GM11168 (cell line): ENCODE data around the gene LRRC43.

Source experiments
- in situ Hi-C: fragments of 300-500 bp; cut with MboI; formaldehyde crosslinking; loops from one replicate; pipeline ENCODE4 v1.12.0; 2022; ENCODE audit warnings: low sequenced_read_pairs; ENCODE audit not compliant: unreplicated experiment

Gene LRRC43

DNA sequence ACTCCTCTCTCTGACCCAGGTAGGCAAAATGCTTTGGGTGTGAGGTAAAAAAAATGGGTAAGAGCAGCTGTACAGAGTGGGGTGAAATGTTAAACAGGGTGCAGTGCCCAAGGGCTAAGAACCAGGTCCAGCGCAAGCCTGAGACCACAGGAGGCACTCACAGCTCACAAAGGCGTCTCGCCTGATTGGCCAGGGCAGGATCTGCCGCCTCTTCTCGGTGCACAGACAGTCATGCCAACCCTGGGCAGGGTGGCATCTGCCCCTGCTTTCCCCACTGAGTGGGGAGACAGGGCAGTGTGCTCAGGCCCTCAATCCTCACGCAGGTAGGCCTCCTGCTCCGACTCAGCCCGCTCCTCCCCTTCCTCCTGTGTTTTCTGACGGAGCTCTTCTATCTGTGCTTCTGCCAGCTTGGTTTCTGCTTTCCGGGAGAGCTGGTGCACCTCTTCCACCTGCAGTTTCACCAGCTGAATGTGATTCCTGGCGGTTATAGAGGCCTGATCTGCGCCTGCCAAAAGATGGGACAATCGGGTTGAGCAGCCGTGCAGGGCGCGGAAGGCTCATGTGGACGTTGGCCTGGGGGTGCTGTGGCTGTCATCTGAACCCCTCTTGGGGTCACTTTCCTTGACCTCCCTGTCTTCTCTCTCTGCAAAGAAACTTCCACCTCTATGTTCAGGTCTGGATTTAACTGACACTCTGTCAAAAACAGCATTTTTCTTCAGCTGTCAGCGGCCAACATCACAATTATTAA is 25.3 kb downstream of the LRRC43 start:
- in situ Hi-C loops: no loop called here

DNA sequence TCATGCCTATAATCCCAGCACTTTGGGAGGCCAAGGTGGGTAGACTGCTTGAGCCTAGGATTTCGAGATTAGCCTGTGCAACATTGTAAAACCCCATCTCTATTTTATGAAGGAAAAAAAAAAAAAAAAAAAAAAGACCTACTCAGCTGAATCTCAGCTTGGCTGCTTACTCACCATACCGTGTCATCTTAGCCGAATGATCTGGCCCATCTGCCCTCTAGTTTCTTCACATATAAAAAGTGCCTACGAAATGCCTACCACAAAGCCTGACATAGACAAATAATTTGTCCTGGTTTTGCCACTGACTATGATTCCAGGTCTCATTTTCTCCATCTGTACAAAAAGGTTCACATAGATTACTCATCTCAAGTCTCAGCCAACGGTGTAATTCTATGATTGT is 32.8 kb downstream of the LRRC43 start:
- in situ Hi-C loops: no loop called here

DNA sequence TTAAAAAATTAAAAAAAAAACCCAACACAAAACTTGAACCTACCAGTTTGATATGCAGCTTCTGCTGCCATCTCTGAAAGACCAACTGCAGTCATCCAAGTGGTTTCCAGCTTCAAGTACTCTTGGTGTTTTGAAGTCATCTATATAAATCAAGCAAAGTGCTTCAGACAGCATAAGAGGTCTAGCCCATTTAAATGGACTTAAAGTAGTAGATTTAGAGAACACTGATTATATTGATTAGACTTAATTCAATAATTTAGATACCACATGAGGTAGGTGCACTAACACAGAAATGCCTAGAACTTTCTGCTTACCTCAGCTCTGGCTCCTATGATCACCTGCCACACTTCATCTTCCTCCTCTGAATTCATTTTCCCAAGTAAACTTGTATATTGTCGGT is 33.5 kb downstream of the LRRC43 start:
- in situ Hi-C loops: no loop called here

DNA sequence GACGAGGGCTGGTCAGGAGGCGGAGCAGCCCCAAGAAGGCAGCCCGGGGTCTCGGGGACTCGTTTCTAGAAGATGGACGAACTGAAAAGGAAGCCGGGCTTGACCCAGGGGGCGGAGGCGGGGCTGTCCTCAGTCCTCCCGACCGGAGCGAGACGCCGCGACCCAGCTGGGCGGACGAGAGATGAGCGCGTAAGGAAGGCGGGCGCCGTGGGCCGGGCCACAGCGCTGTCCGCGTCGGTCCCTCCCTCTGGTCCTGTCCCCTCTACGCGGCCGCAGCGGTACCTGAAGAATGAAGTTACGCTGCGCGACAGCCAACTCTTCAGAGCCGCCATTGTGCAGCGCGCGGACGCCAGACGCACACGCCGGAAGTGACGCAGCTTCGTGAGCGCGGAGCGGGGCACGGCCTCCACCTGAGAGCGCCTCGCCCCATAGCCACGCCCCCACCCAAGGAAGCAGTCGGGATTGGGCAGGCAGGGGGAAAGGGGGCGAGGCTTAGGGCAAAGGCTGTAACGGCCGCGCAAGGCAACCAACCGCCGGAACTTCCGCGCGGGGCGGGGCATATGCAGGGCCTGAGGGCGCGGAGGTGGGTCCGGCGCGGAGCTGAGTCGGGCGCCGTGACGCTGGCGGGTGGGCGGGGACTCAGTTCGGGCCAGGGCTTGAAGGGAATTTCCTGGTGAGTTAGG is 42.9 kb downstream of the LRRC43 start, which contains the start of gene DIABLO:
DIABLO (minus strand) TSS at position 370 of the 683 bp plus-strand sequence; CDS start at position 332, 38 bp downstream.
- in situ Hi-C loops: no loop called here

DNA sequence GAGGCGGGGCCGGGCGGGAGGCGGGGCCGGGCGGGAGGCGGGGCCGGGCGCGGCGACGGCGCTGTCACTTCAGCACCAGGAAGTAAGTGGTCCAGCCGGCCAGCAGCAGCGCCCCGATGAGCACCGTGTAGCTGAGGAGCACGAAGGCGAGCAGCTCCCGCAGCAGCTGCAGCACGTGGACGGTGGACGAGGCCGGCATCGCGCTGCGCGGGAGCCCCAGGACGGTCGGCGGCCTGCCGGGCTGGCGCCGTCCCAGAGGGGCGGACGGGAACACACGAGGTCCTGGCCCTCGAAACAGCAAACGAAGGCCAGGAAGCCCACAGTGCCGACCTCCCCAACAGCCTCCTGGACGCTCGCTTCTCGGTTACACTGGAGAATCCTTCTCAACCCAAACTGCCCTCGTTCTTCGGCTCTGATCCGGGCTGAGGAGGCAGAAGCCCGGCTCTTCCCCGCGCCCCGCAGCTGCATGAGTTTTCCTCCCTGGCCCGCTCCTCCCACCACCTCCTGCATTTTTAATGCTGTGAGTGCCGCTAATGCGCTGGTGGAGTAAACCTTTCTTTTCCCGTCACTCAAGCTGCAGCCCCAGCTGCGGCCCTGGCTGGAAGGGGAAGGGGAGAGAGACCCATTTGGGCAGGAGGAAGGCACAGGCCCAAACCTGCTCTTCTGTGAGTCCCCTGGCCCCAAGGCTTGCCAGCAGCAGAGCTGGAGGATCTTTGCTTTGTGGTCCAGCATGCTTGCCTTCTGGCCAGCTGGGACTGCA is 43.6 kb downstream of the LRRC43 start:
- in situ Hi-C loops: no loop called here

DNA sequence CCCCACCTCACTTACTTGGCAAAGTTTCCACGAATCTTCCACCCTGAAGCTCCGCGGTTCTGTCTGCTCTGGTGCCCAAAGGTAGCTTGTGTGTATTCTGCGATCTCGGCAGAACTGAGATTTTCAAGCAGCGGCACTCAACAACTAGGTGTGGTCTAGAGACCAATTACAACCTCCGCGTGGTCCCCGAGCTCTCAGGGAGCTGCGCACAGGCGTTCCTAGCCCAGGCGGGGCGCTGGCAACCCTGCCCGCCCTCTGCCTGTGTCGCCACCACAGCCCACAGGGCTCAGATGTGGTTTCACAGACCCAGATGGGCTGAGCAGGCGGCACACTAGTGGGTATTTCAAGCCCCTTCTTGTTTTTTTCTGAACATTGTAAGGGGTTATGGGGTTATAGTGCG is 44.4 kb downstream of the LRRC43 start:
- in situ Hi-C loops: no loop called here

DNA sequence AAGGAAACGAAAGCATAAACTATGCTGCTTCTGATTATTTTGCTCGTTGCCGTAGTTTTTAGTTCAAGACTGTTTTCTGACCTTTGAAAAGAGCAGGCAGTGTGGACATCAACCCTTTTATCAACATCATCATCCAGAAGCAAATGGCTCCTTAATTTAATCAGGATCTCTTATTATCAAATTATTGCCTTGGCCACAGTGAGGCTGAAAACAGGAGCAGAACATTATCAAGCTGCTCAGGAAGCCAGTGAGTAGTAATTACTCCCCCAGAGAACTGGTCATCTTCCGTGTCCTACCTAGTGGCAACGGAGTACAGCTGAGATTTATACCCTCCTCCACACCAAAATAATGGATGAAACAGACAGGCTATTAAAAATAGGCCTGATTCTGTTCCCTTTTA is 45.2 kb downstream of the LRRC43 start:
- in situ Hi-C loops: no loop called here

DNA sequence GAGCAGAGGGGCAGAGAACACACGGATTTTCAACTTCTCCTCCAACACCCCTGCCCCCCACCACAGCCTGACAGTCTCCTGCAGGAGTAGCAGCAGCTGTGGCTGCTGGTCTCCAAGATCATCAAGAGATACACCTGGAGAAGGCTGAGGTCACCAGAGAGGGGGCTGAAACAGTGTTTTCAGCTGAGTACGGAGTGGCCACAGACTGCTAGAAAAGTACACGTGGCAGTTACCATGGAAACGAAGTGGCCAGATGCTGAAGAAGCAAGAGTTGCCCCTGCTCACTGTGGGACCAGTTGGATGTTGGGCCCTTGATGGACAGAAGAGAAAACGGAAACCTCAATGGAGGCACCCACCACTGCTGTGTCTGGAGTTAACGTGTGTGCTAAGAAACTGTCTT is 47.9 kb downstream of the LRRC43 start:
- in situ Hi-C loops: no loop called here

DNA sequence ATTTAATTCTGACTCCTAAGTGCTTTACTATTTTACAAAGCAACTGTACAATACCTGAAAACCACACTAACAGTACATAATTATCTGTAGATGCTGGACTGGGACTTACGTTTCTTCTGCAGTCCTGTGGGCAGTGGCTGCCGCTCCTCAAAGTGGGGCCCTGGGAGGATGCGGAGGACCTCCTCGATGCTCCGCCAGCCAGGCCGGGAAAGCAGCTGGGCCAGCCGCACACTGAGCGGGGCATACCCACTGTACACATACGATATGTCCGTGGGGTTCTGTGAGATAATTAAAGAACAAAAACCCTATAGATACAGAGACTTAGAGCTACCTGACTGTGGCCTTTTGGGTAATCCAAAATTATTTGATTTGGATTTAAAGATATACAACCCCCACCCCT is 49.8 kb downstream of the LRRC43 start:
- in situ Hi-C loops: no loop called here

DNA sequence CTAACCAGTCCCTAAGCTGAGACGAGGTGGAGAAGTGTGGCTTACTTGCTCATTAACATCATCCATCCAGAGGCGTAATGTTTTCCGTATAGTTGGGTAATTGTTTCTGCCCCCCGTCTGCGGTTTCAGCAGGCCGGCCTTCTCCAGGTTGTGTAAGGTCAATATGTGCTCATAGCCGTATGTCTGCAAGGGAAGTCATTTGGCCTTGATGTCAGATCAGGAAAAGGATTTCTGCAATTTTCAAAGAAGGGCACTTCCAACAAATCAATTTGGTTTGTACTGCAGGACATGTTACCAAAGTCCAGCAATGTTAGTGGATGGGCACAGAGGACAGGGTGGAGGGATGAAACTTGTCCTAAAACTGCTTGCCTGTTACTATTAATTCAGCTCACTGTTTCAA is 52.8 kb downstream of the LRRC43 start:
- in situ Hi-C loops: no loop called here

DNA sequence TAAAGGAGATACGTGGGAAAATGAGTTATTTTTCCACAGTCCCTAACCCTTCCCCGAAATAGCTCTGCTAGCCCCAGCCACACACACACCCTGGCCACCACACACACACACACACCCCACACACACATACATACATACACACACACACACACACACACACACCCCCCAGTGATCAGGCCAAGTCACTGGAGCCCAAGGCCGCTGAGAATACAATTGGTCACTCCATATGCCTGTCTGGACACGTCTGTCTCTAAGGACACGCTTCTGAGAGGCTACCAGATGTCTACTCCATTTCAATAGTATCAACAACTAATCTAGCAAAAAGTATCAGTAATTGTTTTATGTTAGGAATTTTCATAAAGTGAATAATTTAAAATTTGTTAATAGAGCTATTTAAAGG is 55.9 kb downstream of the LRRC43 start:
- in situ Hi-C loops: no loop called here

DNA sequence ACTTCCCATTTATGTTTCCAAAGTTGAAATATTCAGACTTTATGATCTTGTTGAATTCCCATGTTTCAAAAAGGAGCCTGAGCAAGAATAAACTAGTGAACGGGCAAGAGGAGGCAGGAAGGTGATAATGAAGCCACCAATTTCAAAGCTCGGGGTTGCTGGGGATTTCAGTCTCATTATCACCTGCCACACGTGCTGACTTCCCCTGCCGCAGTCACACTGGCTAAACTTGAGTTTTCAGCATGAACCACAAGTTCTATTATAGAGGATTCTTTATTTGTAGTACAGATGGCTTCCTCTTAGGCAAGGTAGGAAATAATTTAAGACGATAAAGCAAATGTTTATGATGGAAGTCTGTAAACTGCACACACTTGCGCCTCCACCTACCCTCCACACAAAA is 61.0 kb downstream of the LRRC43 start:
- in situ Hi-C loops: no loop called here

DNA sequence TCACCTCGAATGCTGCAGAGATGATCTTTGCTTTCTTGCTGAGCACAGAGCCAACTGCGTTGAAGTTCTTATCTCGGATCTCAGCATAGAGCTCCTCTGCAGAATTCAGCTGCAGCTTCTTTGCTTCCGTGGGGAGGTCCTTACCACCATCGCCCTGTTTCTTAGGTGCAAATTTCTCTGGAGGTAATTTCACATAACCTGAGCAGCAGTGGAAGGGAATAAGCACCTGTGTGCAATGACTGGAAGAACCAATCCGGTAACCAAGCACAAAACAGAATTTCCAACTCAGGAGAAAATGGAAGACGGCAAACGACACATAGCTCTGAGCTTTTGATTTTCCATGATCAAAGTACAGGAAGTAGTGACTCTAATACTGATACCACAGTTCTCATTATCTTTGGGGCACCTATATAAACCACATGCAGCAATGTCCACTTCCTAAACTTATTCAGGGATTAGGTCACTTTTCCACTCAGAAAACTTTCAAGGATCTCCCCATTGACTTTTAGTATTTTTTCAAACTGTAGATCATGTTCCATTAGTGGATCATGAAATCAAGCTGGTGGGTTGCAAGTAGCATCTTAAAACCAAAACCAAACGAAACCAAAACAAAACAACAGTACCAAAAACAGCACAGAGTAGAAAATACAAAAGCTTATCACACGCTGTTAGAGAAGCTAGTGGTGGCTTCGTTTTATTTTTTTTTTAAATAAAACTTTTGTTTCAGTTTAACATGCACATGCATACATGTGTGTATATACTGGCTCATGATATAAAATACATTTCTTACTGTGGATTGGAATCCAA is 61.8 kb downstream of the LRRC43 start:
- in situ Hi-C loops: no loop called here

DNA sequence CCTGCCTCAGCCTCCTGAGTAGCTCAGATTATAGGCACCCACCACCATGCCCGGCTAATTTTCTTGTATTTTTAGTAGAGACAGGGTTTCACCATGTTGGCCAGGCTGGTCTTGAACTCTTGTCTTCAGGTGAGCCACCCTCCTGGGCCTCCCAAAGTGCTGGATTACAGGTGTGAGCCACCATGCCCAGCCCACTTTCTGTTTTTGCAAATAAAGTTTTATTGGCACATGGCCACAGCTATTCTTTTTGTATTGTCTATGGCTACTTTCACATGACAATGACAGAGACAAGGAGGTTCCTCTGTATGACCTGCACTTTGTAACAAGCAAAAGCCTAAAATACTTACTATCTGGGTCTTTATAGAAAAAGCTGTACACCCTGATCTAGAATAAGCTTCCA is 62.6 kb downstream of the LRRC43 start:
- in situ Hi-C loops: no loop called here

DNA sequence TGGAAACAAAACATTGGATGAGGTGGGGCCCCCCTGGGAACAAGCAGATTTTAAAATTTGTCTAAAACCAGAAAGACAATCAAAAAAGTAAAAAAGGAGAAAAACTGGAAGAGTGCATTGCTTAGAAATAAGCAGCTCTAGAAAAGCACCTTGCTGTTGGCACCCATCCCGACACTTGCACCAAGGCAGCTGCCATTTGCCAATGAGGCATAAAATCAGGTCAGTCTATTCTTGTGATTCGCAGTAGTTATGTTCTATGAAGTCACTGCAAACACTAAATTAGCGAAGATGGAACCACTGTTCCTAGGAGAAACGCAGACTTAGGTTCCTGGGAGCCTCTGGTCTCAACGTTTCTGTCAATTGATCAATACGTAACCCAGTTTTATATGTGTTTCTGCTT is 67.1 kb downstream of the LRRC43 start:
- in situ Hi-C loops: no loop called here

DNA sequence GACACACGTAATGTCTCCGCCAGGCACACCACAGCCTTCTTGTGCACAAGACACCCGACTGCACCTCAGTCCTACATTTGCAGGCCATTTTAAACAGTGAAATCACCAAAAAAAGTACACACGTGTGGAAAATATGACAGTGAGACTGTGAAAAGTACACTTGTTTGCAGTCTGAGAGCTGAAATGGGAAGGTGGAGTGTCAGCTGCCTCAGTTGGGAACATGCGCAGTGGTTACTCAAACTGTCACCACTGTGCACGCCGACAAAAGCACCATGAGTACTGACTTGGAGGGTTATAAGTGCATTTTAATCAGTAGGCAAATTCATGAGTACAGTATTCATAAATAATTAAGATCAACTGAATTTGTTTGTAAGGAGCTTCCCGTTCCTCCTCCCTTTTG is 67.6 kb downstream of the LRRC43 start:
- in situ Hi-C loops: no loop called here
